ENCODE results near the gene VPS4B.

The VPS4B gene

GRCh38 chr18:63397349-63397748 is 24.9 kb downstream of the VPS4B start:
- ChIA-PET POLR2A (no interaction called here), CTCF (interaction anchor here (1.0 kb wide), 1 partner anchor 12 kb away, joined by 4 read pairs; no protein-coding TSS in a partner anchor)
- H3K9me3 ChIP-seq (ENCODE audit: control insufficient read depth, insufficient read depth, low read depth, low read length): no peaks in the 10 kb centered on the region
- no peak overlapping the region for H3K4me3 ChIP-seq (ENCODE audit: low read depth, low read length)
- no peaks in the 10 kb centered on the region for H3K4me1 ChIP-seq (ENCODE audit: control insufficient read depth, insufficient read depth, low read length)
- no peak for TF ChIP-seq PRDM4 (tag by site-specific recombination; IDR thresholded peaks at IDR 0.05)
- TF ChIP-seq ZNF112 (tag by site-specific recombination; IDR thresholded peaks at IDR 0.05): no peak
- TF ChIP-seq ZSCAN16 (tag by site-specific recombination; IDR thresholded peaks at IDR 0.05): no peak
- TF ChIP-seq SP7 (tag by site-specific recombination; IDR thresholded peaks at IDR 0.05): no peak
- TF ChIP-seq GLIS2 (tag by site-specific recombination; IDR thresholded peaks at IDR 0.05): no peak
- no peak for TF ChIP-seq PRDM1 (tag by site-specific recombination; IDR thresholded peaks at IDR 0.05)
- TF ChIP-seq ZNF274 (IDR thresholded peaks at IDR 0.05; ENCODE audit: low read length): no peak
- TF ChIP-seq ZNF274 (tag by site-specific recombination; IDR thresholded peaks at IDR 0.05; ENCODE audit: borderline replicate concordance): no peak
- no peak for TF ChIP-seq ZBTB10 (tag by site-specific recombination; IDR thresholded peaks at IDR 0.05)
- TF ChIP-seq ZNF280C (tag by site-specific recombination; IDR thresholded peaks at IDR 0.05): no peak
- no peak for TF ChIP-seq ZNF558 (tag by site-specific recombination; IDR thresholded peaks at IDR 0.05)
- no peak for TF ChIP-seq ZNF629 (tag by site-specific recombination; IDR thresholded peaks at IDR 0.05)
- TF ChIP-seq INSM2 (tag by site-specific recombination; IDR thresholded peaks at IDR 0.05): no peak
- TF ChIP-seq HOXD13 (CRISPR knock-in tag; IDR thresholded peaks at IDR 0.05; ENCODE audit: borderline replicate concordance): no peak
- no peak for TF ChIP-seq ZNF16 (tag by site-specific recombination; IDR thresholded peaks at IDR 0.05; ENCODE audit: low read depth)
- no peak for TF ChIP-seq ZNF214 (tag by site-specific recombination; IDR thresholded peaks at IDR 0.05; ENCODE audit: borderline replicate concordance)
- H3K36me3 ChIP-seq (ENCODE audit: control insufficient read depth in 2 of 2, insufficient read depth in 1 of 2, low read length in 2 of 2): peaks cover 68 to 88% of the 10 kb centered on the region in 2 experiments
- no peak overlapping the region for H3K27ac ChIP-seq (ENCODE audit: extremely low read depth, low read depth, low read length)

- Histone ChIP-seq H3K4me1 (ENCODE audit: control insufficient read depth, insufficient read depth, low read length) (no peaks in the 10 kb centered on the region), H3K36me3 (ENCODE audit: control insufficient read depth in 2 of 2, insufficient read depth in 1 of 2, low read length in 2 of 2) (peaks cover 65 to 85% of the 10 kb centered on the region in 2 experiments), H3K4me3 (ENCODE audit: low read depth, low read length) (no peak overlapping the region), H3K27ac (ENCODE audit: extremely low read depth, low read depth, low read length) (no peak overlapping the region), H3K9me3 (ENCODE audit: control insufficient read depth, insufficient read depth, low read depth, low read length) (no peaks in the 10 kb centered on the region)
- CTCF ChIA-PET: interaction anchor here (0.6 to 1.2 kb wide), 5 partner anchors 16 to 379 kb away, joined by 3 to 4 read pairs (median 3); no protein-coding TSS in a partner anchor
- POLR2A ChIA-PET: interaction anchor here (1.5 kb wide), 1 partner anchor 28 kb away, joined by 3 read pairs; no protein-coding TSS in a partner anchor
- no peak for TF ChIP-seq ZNF155 (tag by site-specific recombination; IDR thresholded peaks at IDR 0.05)
- no peak for TF ChIP-seq ELK4 (IDR thresholded peaks at IDR 0.05; ENCODE audit: borderline replicate concordance, low read depth, low read length)
- no peak for TF ChIP-seq ZNF548 (tag by site-specific recombination; IDR thresholded peaks at IDR 0.05)
- no peak for TF ChIP-seq ZNF16 (tag by site-specific recombination; IDR thresholded peaks at IDR 0.05; ENCODE audit: low read depth)
- no peak for TF ChIP-seq PBX3 (CRISPR knock-in tag; IDR thresholded peaks at IDR 0.05)
- TF ChIP-seq ZNF280C (tag by site-specific recombination; IDR thresholded peaks at IDR 0.05): no peak
- no peak for TF ChIP-seq SETDB1 (IDR thresholded peaks at IDR 0.05; ENCODE audit: insufficient read length, low read length)
Measured at GRCh38 chr18:63395503-63395902, 26.8 kb downstream of the VPS4B start.

All from HEK293 (cell line).